ENCODE results near the gene ANHX.

Gene ANHX

GRCh38 chr12:133234971-133235370 lies 706 bp downstream of the ANHX start:
- DNase-seq (ENCODE audit: low read depth), result no peak
- H3K4me3 ChIP-seq (replicated peaks; ENCODE audit: low read depth, low read length), result no peak overlapping the region
- no peak for TF ChIP-seq CTCF (IDR thresholded peaks at IDR 0.05; ENCODE audit: low read length, missing control alignments)

GRCh38 chr12:133233993-133234564 lies 1.6 kb downstream of the ANHX start:
- no peak for TF ChIP-seq CTCF (IDR thresholded peaks at IDR 0.05; ENCODE audit: low read length, missing control alignments)
- no peak for DNase-seq (ENCODE audit: low read depth)
- H3K4me3 ChIP-seq (replicated peaks; ENCODE audit: low read depth, low read length), result no peak overlapping the region

GRCh38 chr12:133233006-133233405 lies 2.7 kb downstream of the ANHX start:
- DNase-seq (ENCODE audit: low read depth), result no peak
- no peak for TF ChIP-seq CTCF (IDR thresholded peaks at IDR 0.05; ENCODE audit: low read length, missing control alignments)
- H3K4me3 ChIP-seq (replicated peaks; ENCODE audit: low read depth, low read length), result no peak overlapping the region

GRCh38 chr12:133231001-133231400 lies 4.7 kb downstream of the ANHX start:
- no peak for DNase-seq (ENCODE audit: low read depth)
- TF ChIP-seq CTCF (IDR thresholded peaks at IDR 0.05; ENCODE audit: low read length, missing control alignments), result no peak
- H3K4me3 ChIP-seq (replicated peaks; ENCODE audit: low read depth, low read length), result no peak overlapping the region

- H3K4me3 ChIP-seq (replicated peaks; ENCODE audit: low read depth, low read length), result no peak overlapping the region
- no peak for DNase-seq (ENCODE audit: low read depth)
- TF ChIP-seq CTCF (IDR thresholded peaks at IDR 0.05; ENCODE audit: low read length, missing control alignments), result no peak
Observed at GRCh38 chr12:133227281-133227852, 8.3 kb downstream of the ANHX start.

GRCh38 chr12:133226690-133227089 lies 9.0 kb downstream of the ANHX start:
- no peak for DNase-seq (ENCODE audit: low read depth)
- no peak overlapping the region for H3K4me3 ChIP-seq (replicated peaks; ENCODE audit: low read depth, low read length)
- no peak for TF ChIP-seq CTCF (IDR thresholded peaks at IDR 0.05; ENCODE audit: low read length, missing control alignments)

GRCh38 chr12:133225527-133225926 lies 10.2 kb downstream of the ANHX start:
- H3K4me3 ChIP-seq (replicated peaks; ENCODE audit: low read depth, low read length), result no peak overlapping the region
- no peak for TF ChIP-seq CTCF (IDR thresholded peaks at IDR 0.05; ENCODE audit: low read length, missing control alignments)
- no peak for DNase-seq (ENCODE audit: low read depth)

Data from fibroblast of pulmonary artery (primary cell).